ENCODE measurements around the gene DPH7.
A peak's percentile ranks its signal among the peaks of the same experiment; 100 is the strongest.
"Not testable (repeated sequence)": the region's sequence is repeated elsewhere in the genome, so short reads cannot be mapped to it uniquely, and the experiment has no call there.

DPH7 gene

GRCh38 chr9:137545123-137545522 is 33.6 kb downstream of the DPH7 start:
- DNase-seq = peak; percentile 44

- peak; percentile 42 for DNase-seq
These were observed 34.5 kb downstream of the DPH7 start for GRCh38 chr9:137544176-137544760.

DNA sequence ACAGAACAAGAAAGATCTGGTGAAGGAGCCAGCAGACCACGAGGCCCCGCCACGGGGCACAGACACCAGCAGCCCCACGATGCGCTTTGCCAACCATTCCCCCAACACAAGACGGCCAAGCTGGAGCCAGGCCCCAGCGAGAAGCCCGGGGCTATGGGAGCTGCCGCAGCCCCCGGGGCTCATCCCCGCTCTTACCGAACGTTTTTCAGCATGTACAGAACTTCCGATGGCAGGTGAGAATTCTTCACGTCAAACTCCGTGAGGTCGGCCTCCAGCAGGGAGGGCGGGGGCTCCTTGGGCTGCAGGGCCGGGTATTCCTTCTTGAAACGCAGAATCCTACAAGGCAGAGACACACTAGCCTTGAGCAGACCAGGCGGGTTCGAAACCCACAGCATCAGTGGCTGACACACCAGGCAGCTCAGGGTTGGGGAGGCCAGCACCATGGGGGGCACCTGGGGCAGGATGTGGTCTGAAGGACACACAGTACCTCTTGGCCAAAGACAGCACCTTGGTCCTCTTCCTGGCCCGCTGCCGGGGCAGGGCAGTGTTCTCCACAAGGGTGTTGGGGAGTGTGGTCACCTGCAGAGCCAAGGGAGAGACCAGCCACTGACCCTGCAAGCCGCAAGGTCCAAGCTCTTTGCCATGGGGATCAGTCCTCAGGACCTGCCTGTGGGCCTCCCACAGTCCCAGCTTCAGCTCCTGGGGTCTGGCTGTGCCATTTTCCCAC is 35.3 kb downstream of the DPH7 start:
- DNase-seq = no peak

DNA sequence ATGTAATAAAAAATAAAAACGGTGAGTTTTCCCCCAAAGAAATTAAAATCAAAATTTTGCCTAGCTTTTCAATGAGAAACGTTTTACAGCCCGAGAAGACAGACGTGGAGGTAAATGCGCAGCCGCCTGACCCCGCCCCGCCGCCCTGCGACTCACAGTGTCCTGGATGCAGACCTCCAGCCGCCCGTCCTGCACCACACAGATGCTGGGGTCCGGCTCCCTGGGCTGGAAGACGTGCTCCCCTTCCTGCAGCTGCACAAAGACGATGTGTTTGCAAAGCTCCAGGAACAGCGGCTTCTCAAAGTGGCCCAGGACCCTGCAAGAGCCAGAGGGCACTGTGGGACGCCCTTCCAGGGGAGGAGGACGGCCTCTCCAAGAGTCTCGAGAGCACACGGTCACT is 36.2 kb downstream of the DPH7 start:
- no peak for DNase-seq

DNA sequence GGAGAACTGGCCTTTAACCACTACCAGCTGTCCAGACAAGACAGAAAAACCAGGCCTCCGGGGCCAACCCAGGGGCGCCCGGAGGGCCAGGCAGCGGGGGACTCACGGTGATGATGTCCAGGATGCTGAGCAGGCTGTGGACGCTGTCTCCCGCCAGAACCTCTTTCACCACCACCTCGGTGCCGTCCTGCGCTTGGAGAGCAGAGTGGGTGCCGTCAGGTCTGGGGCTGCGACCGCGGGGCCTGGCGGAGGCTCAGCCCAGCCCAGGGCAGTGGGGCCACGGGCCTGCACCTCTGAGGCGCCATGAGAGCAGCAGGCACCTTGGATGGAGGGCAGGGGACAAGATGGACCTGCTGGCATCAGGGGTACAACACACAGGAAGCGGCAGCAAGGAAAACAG is 38.2 kb downstream of the DPH7 start:
- no peak for DNase-seq

DNA sequence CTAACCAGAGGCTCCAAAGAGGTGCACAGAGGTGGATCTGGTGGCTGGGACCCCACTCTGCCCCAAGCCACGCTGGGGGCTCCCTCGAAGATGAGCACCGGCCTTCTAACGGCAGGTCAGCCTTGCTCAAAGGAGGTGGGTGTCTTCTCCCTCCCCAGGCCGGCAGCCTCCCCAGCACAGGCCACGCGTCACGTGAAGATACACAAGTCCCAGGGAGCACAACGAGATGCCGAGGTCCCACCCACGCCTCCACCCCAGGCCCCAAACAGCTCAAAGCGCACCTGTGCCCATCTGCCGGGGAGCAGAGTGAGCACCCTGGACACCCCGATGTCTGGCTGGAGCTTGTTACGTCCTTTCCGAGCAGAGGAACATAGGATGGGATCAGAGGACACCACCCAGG is 40.7 kb downstream of the DPH7 start:
- no peak for DNase-seq

GRCh38 chr9:137536594-137537131 is 42.1 kb downstream of the DPH7 start:
- DNase-seq = not testable (repeated sequence)

DNA sequence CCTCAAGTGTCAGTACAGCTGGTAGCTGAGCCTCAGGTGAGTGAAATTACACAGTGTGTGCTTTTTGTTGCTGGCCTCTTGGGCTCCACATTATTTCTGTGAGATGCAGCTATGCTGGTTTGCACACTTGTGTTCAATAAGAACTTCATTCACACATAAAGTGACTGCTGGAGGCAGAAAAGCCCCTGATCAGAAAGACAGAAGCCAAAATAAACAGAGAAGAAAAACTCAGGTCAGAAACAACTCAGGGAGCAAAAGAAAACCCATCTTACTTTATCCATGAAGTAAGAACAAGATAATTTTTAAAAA is 43.7 kb downstream of the DPH7 start:
- DNase-seq = no peak

GRCh38 chr9:137534256-137535119 is 44.2 kb downstream of the DPH7 start:
- DNase-seq = peak; percentile 72

GRCh38 chr9:137532891-137533468 is 45.7 kb downstream of the DPH7 start:
- DNase-seq = not testable (repeated sequence)

GRCh38 chr9:137531099-137531765 is 47.5 kb downstream of the DPH7 start:
- no peak for DNase-seq

- DNase-seq = no peak
These were observed 48.4 kb downstream of the DPH7 start for GRCh38 chr9:137530331-137530730.

GRCh38 chr9:137524981-137525317 is 53.8 kb downstream of the DPH7 start:
- no peak for DNase-seq

DNA sequence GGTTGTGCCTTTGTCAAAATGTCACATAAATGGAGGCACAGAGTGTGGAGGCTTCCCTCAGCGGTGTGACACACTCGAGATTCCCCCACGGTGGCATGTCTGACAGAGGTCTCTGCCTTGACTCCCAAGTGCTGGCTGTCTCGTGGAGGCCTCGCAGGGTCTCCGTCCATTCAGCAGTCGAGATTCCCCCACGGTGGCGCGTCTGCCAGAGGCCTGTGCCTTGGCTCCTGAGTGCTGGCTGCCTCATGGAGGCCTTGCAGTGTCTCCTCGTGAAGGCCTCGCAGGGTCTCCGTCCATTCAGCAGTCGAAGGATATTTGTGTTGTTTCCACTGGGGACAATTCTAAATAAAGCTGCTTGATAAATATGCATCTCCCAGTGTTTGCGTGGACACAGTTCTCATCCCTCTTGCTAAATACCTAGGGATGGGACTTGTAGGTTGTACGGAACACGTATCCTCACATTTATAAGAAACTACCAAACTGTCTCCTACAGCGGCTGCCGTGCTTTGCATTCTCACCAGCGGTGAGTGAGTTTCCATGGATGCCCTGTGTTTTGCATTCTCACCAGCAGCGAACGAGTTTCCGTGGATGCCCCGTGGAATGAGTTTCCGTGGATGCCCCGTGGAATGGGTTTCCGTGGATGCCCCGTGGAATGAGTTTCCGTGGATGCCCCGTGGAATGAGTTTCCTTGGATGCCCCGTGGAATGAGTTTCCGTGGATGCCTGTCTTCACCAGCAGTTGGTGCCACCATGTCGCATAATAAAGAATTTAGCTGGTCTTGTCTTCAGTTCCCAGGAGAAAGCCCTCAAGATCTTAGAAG is 54.4 kb downstream of the DPH7 start:
- DNase-seq = no peak

- no peak for DNase-seq
These were observed 55.8 kb downstream of the DPH7 start for GRCh38 chr9:137522746-137523455.

DNA sequence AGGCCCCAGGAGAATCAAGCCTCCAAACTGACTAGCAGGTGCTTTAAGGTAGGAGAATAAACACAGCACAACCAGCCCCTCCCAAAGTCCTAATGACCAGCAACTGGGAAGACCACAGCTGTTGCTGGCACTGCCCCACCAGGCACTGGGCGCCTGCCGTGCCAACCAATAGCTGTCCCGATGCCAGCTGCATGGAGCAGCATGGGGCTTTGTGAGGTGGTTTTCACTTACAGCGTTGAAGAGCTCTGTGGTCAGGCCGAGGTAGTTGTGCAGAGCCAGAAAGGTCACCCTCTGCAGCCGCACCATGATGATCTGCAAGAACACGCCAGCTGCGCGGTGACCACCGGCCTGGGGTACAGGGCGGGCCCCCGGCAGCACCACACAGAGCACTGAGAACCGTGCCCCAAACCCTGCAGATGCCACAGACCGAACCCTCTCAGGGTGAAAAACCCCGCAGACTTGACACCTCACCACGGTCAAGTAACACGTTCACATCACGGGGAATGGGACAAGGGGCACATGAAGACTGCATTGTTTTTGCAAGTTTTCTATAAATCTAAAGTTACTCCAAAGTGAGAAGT is 57.2 kb downstream of the DPH7 start:
- DNase-seq = no peak

- no peak for DNase-seq
These were observed 57.9 kb downstream of the DPH7 start for GRCh38 chr9:137520614-137521404.

- no peak for DNase-seq
These were observed 59.2 kb downstream of the DPH7 start for GRCh38 chr9:137519553-137519952.

GRCh38 chr9:137518661-137519459 is 59.9 kb downstream of the DPH7 start:
- DNase-seq = not testable (repeated sequence)
